ENCODE results near the gene EGLN2.
"Not testable (repeated sequence)": the region's sequence is repeated elsewhere in the genome, so short reads cannot be mapped to it uniquely, and the experiment has no call there.

DNA sequence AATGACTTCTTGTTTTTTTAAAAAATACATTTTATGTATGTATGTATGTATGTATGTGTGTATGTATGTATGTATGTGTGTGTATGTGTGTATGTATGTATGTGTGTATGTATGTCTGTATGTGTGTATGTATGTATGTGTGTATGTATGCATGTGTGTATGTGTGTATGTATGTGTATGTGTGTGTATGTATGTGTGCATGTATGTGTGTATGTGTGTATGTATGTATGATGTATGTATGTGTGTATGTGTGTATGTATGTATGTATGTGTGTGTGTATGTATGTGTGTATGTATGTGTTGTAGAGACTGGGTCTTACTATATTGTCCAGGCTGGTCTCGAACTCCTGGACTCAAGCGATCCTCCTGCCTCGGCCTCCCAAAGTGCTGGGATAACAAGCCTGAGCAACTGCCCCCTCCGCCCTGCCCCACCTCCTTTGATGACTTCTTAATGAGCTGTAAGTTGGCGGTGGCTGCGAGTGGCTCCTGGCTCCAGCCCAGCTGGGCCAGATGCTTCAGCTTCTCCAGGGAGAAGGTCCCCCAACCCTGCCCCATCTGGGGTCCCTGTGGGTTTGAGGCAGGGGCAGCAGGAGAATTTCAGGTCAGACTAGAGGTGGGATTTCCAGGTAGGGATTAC, 26.6 kb downstream of the EGLN2 start:
- TF ChIP-seq CREM (IDR thresholded peaks at IDR 0.05; ENCODE audit: low read depth); SMC3 (IDR thresholded peaks at IDR 0.05; ENCODE audit: borderline replicate concordance, low read length); MTA3 (IDR thresholded peaks at IDR 0.05; ENCODE audit: borderline replicate concordance, low read length); POLR2AphosphoS5 (IDR thresholded peaks at IDR 0.05; ENCODE audit: low read length); JUND (IDR thresholded peaks at IDR 0.05; ENCODE audit: low read depth, low read length): not testable (repeated sequence)
